Iris pigment epithelial cell (primary cell): Measurements from ENCODE around the gene DHRS3.

Experiments used
- DNase-seq: peaks from one replicate; pipeline ENCODE4 v3.0.0-alpha.2; 2011; ENCODE audit warnings: low read depth

Gene DHRS3

DNA sequence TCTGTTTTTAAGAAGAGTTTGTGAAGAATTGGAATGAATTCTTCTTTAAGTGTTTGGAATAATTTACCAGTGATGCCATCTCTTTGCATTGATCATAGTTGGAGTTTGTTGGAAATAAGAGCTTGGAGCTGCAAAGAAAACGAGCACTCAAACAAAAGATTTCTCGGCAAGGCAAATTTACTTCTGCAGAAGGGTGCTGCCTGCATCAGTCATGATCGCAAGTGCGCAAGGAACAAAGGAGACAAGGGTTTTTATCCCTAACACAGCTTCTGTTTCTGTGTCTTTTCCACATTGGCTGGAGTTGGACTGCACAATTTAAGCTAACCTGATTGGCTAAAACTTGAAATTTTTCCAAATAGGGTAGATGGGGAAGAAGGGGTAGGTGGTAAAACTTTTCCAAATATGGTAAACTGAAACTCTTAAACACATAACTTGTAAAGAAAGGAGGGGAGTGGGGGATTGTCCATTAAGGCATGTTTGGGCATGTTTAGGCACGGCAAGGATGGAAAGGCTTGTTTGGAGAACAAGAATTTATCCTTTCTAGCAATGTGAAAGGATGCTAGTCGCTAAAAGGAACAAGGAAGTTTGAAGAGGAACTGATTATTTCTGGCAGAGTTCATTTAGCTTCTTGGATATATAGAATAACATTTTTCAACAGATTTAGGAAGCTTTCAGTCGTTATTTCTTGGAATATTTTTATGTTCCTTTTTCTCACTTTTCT, 22.4 kb upstream of the DHRS3 start:
- DNase-seq = no peak

DNA sequence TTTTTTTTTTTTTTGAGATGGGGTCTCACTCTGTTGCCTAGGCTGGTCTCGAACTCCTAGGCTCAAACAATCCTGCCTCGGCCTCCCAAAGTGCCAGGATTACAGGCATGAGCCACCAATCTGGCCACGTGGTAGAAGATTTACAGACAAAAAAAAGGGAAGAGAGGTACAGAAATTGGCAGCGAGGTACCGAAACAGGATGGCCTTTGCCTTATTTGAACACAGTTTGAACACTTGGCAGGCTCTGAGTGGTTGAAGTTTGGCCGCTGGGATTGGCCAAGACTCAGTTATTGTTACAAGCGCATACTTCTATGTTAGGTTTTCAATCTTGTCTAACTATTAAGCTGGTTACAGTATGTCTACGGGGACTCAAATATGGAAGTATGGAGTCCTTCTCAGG, 19.7 kb upstream of the DHRS3 start:
- DNase-seq = no peak

DNA sequence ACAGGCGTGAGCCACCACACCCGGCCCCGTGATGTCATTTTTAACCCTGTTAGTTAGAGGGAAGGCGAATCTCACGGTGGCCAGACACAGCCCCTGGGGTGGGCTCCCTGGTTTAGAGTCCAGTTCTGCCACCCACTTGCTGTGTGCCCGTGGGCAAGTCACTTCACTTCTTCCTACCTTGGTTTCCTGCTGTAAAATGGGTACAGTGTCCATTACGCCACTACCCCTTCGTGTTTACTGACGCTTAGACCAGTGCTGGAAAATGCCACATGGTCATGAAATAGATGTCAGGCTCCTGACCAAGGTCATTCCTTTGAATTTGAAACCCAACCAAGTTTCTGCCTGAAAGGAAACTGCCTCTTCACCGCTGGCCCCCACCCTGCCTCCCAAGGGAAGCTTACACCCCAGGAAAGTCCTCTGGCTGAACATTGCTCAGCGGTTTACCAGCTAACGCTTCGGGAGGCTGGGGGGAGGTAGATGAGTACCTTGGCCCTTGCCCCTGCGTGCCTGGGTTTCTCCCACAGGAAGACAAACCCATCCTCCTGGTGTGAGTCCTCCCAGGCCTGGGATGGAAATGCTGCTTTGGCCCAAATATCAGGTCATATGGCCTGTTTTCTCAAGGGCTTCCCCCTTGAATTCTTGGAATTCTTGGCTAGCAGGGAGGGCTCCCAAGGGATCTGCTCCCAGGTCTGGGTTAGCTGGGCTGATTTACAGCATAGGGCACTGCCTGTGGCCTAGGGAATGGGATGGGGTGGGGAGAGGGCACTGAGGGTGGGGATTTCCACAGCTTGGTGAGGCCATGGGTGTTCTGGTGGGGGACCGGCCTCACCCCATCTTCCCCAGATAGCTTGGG, 18.3 kb upstream of the DHRS3 start:
- peak; percentile 29 for DNase-seq

DNA sequence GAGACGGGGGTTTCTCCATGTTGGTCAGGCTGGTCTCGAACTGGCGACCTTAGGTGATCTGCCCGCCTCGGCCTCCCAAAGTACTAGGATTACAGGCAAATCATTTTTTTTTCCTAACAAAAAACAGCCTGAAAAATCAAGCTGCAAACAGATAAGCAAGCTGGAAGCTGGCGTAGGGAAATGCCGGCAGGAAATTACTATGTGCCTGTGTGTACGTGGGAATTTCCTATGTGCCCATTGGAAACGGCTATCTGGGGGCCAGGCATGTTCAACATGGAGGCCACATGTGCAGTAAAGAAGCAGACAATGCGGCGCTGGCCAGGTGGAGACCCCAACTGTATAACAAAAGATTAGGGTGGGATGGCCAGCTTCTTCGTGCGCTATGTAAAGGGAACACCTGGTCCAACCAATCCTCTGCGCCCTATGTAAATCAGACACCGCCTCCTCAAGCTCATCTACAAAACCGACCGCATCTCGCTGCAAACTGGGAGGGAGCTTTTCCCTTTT, 16.7 kb upstream of the DHRS3 start:
- DNase-seq = no peak

DNA sequence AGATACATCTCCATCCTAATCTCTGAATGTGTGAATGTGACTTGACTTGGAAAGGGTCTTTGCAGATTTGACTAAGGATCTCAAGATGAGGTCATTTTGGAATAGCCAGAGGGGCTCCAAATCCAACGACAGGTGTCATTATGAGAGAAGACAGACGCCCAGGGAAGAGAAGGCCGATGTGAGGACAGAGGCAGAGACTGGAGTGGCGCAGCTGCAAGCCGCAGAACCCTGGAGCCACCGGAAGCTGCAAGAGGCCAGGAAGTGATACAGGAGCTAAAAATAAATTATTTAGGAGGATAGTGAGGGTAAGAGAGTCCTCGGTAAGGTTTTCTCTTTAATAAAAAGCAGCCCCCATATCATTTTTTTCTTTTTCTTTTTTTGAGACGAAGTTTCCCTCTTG, 16.1 kb upstream of the DHRS3 start:
- no peak for DNase-seq

DNA sequence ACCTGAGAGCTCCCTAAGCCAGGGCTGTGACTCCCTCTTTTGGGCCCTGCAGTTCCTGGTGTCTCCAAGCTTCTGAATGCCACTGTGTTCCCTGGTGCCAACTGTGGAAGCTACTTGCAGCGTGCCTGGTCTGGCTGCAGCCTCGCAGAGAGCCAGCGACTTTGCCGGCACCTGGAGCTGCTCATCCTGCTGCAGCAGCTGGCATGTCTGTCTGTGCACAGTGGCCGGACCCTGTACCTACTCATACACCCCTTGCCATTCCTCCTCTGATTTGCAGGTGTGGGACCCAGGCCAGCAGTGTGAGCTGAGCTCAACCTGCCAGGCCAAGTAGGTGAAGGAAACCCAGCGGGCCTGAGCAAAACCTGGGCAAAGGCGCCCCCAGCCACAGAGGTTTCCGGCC, 13.6 kb upstream of the DHRS3 start:
- DNase-seq = no peak

DNA sequence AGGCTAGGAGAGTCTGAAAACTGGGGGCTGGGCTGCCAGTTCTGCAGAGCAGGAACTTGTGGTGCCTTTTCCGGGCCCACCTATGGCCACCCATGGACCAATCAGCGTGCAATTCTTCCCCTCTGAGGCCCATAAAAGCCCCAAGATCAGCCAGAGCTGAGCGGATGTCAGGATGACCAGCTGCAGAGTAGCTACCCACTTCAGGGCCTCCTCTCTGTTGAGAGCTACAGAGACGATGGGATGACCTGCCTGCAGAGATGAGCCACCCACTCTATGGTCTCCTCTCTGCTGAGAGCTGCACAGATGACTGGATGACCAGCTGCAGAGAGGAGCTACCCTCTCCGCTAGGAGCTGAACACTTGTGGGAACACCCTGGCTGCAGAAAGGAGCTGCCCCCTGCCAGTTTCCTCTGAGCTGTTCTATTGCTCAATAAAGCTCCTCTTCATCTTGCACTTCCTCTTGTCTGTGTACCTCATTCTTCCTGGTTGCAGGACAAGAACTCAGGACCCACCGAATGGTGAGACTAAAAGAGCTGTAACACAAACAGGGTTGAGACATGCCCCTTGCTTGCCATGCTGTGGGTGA, 13.0 kb upstream of the DHRS3 start:
- peak; percentile 41 for DNase-seq

DNA sequence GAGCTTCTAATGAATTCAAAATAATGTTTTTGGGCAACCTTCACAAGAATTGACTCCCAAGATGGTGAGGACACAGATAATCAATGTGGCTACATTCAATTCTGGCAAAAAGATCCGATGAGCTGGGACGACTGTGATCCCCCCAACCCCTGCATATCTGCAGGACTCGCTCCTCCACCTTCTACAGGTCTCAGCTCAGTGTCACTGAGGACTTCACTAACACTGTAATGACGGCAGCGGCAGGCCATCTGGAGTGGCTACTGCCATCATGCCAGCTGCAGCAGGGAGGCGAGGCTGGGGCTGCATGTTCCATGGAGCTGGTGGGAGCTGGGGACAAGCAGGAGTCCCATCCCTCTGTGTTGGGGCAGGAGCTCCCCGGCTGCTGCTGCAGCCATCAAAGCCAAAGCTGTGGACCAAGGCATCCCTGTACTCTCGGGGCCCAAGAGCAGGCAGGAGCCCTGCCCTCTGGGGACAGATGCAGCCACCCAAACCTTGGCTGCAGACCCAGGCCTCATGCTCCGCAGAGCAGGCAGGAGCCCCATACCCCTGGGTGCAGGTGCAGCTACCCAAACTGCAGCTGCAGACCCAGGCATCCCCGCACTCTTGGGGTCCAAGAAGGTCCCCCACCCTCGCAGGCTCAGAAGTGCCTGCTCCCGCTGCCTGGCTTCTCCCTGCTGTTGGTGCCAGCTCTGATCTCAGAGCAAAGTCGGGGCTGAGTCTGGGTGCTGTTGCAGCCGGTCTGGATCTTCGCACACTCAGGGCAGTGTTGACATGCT, 12.2 kb upstream of the DHRS3 start:
- DNase-seq = no peak

DNA sequence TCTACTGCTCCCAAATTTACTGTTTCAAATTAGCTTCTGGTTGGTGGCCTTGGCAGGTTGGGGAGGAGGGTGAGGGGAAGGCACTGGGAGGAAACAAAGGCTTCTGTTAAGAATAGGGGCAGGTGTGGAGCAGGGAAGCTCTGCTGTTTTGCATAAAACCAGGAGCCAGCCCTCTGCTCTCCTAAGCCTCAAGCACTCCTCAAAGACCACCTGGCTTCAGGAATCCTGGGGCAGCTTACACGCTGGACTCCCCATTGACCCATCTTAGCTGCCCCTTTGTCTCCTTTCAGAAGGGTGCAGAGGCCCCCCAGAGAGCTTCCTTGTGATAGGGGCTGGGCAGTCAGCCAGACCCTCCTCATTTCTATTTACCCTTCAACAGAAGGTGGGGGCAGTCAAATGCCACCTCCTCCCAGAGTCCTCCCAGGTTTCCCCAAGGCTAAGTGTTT, 11.5 kb upstream of the DHRS3 start:
- no peak for DNase-seq

DNA sequence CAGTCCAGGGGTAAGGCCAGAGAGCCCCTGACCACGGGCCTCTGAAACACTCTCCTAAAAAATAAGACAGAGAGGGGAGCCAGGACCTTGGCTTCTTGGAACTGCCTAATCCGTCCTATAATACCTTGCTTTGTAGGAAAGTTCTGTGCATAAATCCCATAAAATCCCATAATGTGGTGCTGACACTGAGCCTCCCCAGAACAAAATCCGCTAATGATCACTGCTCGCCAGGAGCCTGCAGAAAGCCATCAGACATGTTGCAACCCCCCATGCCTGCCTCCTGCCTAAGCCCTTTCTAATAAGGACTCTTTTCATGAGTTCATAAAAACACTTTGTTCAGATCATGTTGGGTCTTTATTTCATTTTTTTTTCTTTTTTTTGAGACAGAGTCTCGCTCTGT, 9.3 kb upstream of the DHRS3 start:
- DNase-seq = no peak

DNA sequence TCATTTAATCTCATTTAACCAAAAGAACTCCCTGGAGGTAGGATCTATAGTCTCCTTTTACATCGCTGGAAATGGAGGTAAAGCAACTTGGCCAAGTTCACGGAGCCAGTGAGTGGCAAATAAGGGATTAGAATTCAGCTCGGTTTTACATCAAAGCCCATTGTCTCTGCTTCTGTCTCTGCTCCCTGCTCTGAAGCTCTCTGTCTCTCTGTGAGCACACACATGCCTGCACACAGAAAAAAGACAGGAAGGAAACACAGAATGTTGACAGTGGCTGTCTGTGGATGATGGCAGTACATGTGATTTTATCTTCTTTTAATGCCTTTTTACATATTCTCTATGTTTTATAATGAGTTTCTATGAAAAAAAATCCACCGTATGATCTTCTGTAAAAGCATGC, 8.9 kb upstream of the DHRS3 start:
- DNase-seq = no peak

DNA sequence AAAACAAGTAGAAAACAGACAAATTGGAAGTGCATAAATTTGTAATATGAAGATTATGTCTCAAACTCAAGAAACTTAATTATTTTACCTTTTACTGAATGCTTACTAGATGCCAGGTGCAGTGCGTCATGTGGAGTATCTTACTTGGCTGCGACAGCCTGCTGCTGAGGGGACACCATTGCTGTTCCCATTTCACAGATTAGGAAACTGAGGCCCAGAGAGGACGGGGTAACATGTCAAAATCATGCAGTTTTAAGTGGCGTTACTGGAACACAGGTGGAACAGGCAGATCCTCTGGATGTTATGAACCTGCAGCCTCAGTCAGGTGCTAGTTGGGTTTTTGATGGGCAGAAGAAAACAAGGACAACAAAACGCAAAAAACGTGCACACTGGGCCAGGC, 7.3 kb upstream of the DHRS3 start:
- no peak for DNase-seq

DNA sequence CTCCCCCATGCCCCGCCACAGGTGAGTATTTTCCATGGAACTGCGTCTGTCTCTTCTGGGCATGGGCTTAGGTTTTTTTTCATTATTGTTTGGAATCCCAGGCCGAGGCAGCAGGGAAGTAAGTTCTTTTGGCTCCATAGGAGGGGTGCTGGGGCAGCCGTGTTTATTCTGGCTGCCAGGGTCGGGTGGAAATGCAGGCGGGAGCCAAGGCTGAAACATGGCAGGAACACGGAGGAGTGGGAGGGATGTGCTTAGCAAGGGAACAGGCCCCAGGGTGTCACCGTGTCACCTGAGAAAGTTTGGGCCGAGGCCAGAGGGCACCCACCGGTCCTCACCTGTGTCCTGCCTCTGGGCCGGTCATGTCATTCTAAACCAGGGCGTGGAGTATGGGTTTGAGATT, 4.5 kb upstream of the DHRS3 start:
- no peak for DNase-seq

DNA sequence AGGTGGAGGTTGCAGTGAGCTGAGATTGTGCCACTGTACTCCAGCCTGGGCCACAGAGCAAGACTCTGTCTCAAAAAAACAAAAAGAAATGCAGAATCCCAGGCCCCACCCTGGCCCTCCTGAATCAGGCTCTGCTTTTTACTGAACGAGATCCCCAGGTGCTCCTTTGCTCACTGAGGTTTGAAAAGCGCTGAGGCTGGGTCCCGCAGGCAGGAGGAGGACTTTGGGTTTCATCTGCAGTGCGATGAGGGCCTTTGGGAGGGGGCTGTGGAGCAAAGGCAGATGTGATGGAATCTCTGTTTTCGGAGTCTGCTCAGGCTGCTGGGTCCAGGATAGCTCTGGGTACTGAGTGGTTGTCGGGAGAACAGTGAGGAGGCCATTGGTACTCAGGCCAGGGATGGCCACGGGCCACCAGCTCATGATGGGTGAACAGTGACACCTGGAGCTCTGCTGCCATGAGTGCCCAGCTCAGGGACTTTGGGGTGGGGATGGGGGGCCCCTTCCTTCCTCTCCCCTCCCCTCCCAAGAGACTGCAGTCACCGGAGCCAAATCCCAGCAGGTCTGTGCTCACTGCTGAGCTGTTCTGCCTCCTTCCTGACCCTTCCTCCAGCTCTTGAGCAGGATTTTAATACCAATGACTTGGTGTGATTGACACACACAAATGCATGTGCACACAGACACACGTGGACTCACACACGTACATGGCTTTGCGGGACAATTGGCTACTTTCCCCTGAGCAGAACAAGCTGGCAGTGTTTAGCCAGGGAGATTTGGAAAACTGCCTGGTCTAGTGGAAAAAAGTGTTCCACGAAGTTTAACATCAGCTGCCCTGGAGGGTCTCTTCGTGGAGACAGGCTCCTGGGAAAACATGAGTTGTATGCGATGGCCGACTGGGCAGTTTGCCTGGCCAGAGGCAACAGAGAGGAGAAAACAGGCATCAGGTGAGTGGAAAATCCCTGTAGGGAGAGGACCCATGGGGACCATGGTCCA, 3.6 kb upstream of the DHRS3 start:
- DNase-seq = no peak

DNA sequence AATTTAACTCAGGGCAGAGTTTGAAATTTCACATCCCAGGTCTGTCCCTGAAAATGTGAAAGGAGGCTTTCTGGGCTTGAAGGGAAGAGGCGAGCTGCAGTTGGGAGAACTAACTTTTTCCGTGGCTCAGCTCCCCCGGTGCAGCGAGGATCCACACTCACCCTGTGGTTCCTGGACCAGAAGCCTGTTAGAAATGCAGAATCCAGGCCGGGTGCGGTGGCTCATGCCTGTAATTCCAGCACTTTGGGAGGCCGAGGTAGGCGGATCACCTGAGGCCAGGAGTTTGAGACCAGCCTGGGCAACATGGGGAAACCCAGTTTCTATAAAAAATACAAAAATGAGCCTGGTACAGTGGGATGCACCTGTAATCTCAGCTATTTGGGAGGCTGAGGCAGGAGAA, 2.9 kb upstream of the DHRS3 start:
- no peak for DNase-seq

DNA sequence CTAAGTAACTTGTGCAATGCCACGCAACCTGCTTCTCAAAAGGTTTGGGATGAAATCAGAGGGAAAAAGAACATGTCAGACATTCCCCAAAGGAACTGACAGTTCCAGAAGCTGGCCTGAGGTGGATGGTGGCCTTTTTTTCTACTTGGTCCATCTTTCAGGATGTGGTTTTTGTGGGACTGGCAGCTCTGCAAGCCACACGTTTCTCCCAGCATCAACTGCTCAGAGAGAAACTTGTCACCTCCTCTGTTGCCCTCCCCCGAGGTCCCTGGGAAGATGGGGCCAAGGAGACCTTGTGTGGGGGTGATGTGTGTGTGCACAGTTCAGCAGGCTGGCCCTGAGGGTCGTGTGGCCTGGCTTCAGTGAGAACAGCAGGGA, 2.5 kb upstream of the DHRS3 start:
- no peak for DNase-seq

DNA sequence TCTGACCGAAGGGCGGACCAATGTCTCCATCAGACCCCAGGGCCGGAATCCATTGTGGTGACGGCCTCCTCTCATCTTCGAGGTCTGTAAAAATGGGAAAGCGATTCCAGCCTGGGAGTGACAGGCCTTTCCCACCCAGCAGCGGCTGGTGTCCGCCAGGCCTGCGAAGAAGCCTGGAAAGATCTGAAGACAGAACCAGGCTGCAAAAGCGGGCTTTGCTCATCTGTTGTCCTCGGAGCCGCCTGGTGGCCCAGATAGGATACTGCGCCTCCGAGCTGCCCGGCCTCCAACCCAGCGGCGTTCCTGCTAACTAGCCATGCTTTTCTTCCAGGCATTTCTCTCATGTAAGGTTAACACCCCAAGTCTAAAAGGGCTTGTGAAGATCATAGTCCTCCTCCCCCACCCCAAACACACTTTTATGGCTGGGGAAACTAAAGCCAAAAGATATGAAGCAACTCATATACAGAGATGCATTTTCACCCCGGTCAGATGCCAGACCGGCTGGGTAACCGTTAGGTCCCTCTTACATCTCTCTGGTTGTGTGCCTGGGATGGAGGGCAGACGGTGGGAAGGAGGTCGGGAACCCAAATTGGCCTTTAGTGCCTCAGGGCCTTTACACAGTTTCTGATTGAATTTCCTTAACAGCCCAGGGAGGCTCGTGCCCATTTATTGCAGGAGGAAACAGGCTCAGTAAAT, 1.9 kb upstream of the DHRS3 start:
- DNase-seq = peak; percentile 88

DNA sequence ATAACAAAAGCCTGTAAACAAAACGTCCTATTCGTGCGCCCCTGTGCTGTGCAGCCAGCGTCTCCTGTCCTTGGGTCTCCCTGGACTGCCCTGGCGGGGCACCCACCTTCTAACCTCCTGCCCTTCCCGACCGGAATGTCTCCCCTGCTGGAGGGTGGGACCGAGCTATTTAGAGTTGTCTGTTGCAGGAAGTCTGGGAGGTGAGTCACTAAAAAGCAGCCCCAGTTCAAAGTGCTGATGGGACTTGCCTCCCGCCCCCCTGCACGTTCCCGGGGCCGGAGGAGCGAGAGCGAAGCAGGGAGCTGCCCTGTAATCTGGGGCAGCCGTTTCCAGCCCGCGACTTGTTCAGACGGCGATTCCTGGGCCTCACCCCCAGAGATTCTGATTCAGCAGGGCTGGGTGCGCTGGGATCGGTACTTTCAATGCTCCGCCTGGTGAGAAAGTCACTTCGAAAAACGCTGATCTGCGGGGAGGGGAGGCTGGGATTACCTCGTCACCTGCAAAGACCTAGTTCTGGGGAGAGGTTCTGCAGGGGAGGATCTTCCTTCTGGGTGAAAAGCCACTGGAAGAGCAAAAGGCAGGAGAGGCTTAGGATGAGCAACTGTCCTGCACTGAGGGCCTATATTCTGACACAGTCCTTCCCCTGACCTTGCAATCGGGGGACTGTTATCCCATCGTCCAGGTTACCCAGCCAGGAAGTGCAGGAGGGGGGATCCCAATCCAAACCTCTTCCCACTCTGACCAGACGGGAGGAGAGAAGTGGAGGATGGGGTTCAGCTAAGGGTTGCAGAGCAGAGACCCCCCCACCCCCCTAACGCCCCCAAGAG, 1.2 kb upstream of the DHRS3 start:
- DNase-seq = peak; percentile 92

DNA sequence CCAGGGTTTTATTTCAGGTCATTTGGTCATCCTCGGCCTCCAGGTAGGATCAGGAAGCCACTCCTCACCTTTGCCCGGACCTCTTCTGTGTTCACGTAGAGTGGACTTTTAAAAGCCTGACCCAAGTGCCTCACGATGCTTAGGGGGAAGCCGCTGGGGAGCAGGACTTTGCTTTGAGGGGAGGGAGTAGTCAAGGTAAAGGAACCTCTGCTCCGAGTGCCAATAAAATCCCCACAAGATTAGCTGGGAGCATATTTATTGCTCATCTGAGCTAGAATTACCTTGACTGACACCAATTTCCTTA, 603 bp upstream of the DHRS3 start:
- DNase-seq = no peak

DNA sequence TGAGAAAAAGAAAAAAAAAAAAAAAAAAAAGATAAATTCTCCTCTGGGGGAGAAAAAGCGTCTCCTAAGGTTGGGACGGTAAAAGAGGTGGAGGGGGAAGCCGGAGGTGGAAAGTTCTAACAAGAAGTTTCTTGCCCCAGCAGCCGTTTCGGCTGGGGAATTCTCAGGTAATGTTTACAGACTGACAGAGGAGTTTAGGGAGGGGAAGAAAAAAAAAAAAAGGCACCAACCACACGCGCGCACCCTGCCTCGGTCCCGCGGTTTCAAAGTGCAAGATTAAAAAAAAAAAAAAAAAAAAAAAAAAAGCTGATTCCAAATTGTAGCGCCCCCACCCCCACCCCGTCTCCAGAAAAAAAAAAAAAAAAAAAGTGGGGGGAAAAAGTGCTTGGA, 504 bp downstream of the DHRS3 start:
- no peak for DNase-seq
